ENCODE measurements around the gene SLC34A1.

DNA sequence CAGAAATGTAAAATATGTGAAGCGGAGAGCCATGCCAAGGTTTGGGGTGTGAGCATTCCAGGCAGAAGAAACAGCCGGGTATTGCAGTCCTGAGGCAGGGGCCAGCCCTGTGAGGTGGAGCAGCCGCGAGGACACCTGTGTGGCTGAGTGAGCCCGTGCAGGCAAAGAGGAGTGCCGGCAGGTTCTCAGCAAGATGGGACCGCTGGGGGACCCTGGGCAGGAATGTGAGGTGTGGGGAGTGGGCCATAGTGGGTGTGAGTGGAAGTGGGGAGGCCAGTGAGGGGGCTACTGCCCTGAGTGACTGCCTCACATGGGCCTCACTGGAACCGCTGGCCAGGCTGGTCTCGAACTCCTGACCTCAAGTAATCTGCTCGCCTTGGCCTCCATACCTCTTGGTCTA is 54.2 kb downstream of the SLC34A1 start:
- TF ChIP-seq, protein P1, sequence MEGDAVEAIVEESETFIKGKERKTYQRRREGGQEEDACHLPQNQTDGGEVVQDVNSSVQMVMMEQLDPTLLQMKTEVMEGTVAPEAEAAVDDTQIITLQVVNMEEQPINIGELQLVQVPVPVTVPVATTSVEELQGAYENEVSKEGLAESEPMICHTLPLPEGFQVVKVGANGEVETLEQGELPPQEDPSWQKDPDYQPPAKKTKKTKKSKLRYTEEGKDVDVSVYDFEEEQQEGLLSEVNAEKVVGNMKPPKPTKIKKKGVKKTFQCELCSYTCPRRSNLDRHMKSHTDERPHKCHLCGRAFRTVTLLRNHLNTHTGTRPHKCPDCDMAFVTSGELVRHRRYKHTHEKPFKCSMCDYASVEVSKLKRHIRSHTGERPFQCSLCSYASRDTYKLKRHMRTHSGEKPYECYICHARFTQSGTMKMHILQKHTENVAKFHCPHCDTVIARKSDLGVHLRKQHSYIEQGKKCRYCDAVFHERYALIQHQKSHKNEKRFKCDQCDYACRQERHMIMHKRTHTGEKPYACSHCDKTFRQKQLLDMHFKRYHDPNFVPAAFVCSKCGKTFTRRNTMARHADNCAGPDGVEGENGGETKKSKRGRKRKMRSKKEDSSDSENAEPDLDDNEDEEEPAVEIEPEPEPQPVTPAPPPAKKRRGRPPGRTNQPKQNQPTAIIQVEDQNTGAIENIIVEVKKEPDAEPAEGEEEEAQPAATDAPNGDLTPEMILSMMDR (IDR thresholded peaks at IDR 0.05): no peak
- TF ChIP-seq POLR2A (IDR thresholded peaks at IDR 0.05): no peak
